GM21360 (cell line): Measurements from ENCODE around the gene GOLPH3.
"Not testable (repeated sequence)": the region's sequence is repeated elsewhere in the genome, so short reads cannot be mapped to it uniquely, and the experiment has no call there.

Experiments
- ATAC-seq: cut with Tn5 transposase; IDR thresholded peaks from one replicate; pipeline ENCODE4 v1.9.1; 2021; ENCODE audit warnings: mild to moderate bottlenecking, moderate library complexity; ENCODE audit not compliant: unreplicated experiment

Gene GOLPH3

DNA sequence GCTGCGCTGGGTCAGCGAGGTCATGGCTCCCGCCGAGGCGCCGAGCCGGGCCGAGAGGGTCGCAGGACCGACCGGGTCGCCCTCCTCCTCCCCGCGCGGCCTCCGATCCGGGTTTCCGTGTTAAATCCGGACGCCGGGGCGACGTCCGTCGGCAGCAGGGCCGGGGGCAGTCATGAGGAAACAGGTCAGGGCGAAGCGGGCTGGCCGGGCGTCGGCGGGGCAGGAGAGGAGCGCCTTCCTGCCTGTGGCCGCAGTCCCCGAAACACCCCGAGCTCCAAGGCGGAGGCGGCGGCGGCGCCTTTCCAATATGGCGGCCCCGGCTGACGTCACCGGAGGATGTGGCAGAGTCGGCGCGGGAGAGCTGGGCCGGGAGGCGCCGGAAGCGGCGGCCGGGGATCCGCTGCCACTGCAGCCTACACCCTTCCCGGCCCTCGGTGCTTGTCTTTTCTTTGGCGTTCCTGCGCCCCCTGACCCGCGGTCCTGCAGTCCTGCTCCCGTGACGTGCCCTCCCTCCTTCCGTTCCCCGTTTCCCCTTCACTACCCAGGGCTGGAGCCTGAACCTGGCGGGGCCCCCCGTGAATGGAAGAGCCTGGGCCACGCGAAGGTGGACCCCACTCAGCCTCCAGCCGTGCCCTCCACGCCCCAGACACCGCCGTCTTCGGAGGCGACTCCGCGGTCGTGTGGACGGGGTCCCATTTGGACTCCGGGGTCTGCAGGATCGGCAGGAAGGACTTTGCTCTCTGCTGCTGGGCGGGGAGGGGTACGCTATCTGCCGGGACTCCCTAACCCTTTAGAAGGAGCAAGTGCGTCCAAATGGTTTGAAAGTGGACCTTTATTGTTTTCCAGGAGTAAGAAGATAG lies at the start of gene GOLPH3:
Gene GOLPH3 (minus strand): TSS at position 309 of the 860 bp plus-strand sequence. CDS start 285 bp downstream, at position 24.
- peak; percentile 81 for ATAC-seq

DNA sequence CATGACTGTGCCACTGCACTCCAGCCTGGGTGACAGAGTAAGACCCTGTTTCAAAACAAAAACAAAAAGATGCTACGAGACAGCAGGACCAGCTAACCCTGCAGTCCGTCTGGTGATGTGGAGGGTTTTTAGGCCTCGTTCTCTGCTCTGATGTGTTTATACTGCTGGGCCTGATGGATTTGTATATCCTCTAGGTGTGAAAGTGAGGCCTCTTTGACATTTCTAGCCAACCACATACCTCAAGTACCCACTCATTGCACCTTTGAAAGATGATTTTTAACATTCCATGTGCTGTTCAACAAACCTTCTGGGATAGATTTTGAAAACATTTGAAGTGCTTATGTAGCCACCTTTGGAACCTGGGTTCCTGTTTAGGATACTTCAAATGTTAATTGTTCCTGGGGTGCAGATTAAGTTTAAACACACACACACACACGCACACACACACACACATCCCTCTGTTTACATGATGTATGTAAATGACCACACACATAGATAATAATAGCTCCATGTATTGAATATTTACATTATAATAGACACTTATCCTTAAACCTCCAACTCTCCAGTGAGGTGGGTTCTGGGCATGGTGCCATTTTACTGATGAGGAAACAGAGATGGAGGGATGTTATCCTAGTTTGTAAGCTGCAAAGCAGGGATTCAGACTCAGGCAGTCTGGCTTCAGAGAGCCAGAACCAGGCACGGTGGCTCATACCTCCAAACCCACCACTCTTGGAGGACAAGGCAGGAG lies 48.8 kb upstream of the GOLPH3 start:
- ATAC-seq = no peak

- no peak for ATAC-seq
Measured at GRCh38 chr5:32217886-32218396, 43.8 kb upstream of the GOLPH3 start.

DNA sequence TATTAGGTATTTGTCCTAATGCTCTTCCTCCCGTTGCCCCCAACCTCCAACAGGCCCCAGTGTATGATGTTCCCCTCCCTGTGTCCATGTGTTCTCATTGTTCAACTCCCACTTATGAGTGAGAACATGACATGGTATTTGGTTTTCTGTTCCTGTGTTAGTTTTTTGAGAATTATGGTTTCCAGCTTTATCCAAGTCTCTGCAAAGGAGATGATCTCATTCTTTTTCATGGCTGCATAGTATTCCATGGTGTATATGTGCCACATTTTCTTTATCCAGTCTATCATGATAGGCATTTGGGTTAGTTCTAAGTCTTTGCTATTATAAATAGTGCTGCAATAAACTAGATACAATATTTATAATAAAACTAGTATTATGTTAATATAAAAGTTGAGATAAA lies 40.2 kb upstream of the GOLPH3 start:
- ATAC-seq = not testable (repeated sequence)

DNA sequence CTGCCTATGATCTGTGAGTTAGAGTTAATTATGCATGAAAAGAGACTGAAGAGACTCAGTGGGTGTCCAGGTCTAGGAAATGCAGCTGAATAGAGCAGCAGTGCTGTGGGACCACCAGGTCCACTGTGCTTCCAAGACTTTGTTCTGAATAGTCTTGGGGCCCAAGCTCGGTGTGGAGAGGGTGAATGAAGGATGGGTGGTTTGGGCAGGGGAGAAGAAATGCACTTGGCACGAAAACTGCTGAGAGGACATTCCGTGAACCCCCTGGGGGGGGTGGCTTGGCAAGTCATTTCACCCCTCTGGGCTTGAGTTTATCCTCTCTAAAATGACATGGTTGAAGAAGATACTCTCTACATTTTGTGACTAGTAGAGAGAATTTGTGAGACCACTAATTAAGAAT lies 36.0 kb upstream of the GOLPH3 start:
- ATAC-seq = no peak

GRCh38 chr5:32208837-32209236 lies 34.7 kb upstream of the GOLPH3 start:
- ATAC-seq = not testable (repeated sequence)

- ATAC-seq = no peak
Measured at GRCh38 chr5:32207355-32207634, 33.2 kb upstream of the GOLPH3 start.

GRCh38 chr5:32206509-32207354 lies 32.6 kb upstream of the GOLPH3 start:
- no peak for ATAC-seq

DNA sequence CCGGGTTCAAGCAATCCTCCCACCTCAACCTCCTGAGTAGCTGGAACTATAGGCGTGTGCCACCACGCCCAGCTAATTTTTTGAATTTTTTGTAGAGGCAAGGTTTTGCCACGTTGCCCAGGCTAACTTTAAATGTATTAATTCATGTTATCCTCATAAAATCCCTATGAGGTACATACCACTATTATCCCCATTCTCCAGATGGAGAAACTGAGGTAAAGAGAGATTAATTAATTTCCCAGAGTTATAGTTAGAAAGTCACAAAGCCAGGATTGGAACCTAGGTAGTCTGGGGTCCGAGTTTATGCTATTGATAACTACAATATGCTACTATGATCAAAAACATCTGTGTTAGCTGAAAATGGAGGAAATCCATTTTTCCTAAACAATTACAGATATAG lies 31.9 kb upstream of the GOLPH3 start:
- no peak for ATAC-seq

DNA sequence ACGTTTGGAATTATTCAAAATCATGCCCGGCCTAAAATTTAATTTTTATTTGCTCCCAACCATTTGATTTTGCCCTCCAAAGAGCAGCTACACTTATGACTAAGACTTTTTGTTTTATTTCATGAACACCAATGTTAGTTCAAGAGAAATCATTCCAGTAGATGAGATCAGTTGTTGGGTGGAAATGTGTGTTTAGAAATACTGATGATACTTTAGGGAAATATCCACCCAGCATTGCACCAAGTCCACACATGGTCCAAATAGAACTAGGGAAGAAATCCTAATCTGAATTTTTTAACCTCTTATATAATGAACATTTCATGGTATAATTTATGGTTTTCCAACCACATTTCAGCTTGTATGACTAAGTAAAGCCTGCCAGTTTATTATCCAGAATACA lies 28.3 kb upstream of the GOLPH3 start:
- ATAC-seq = no peak

DNA sequence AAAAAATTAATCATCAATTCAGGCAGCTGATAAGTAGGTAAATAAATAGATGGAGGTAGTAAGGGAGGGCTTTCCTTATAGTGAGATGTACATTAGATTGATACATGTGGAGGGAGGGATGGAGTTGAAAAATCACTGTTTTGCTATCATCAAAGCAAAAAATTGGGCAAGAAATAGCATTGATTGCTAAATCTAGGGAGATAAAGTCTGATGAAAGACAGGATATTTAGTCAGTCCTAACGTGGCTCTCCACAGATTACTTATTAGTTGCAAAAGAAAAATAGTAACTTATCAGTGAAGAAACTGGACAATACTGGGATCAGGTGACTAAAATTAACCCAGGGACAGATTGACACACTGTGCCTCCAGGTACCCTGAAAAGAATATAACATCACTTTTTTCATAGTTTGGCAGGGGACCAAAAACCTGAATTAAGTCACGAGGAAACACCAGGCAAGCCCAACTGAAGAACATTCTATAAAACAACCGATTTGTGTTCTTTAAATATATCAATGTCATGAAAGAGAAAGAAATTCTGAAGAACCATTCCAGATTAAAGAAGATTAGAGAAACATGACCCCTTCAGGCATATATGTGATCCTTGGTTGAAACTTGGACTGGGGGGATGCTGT lies 27.1 kb upstream of the GOLPH3 start:
- ATAC-seq = no peak

GRCh38 chr5:32197032-32197431 lies 22.9 kb upstream of the GOLPH3 start:
- no peak for ATAC-seq

GRCh38 chr5:32195265-32195664 lies 21.1 kb upstream of the GOLPH3 start:
- ATAC-seq = no peak

- no peak for ATAC-seq
Measured at GRCh38 chr5:32193591-32193990, 19.5 kb upstream of the GOLPH3 start.

GRCh38 chr5:32190095-32190494 lies 16.0 kb upstream of the GOLPH3 start:
- ATAC-seq = no peak

DNA sequence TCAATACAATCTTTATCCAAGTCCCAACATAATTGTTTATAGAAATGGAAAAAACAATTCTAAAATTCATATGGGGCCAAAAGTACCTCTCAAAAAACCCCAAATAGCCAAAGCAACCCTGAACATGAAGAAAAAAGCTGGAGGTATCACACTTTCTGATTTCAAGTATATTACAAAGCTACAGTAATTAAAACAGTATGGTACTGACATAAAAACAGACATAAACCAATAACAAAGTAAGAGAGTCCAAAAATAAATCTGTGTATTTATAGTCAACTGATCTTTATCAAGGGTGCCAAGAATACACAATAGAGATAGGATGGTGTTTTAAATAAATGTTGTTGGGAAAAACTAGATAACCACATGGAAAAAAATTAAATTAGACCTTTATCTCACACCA lies 13.6 kb upstream of the GOLPH3 start:
- ATAC-seq = no peak

DNA sequence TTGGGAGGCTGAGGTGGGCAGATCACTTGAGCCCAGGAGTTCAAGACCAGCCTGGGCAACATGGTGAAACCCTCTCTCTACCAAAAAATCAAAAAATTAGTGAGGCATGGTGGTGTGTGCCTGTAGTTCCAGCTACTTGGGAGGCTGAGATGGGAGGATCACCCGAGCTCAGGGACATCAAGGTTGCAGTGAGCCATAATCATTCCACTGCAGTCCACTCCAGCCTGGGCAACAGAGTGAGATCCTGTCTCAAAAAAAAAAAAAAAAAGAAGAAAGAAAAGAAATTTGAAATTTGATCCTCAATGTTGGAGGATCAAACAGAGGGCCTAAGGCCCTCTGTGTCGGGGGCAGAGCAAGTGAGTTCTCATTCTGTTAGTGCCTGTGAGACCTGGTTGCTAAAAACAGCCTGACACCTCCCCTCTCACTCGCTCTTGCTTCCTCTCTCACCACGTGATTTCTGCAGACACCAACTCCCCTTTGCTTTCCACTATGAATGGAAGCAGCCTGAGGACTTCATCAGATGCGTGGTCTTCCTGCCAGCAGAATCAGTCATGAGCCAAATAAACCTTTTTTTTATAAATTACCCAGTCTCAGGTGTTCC lies 8.4 kb upstream of the GOLPH3 start:
- peak; percentile 75 for ATAC-seq

- peak; percentile 17 for ATAC-seq
Measured at GRCh38 chr5:32173267-32174010, 680 bp downstream of the GOLPH3 start.

DNA sequence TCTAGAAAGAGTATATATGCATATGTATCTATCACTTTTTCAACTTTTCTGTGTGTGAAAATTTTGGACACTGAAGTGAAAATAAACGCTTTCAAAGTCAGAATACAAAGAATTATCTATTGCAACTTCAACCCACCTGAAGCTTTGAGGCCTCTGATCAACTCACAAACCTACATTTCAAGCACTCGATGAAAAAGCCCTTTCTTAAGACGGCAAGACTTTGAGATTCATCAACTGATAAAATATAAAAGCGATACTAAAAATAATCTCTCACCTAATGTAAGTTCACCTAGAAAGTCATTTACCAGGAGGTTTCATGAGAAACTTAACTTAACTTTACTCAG lies 1.2 kb downstream of the GOLPH3 start:
- no peak for ATAC-seq
